Stimulated activated naive B cell treated with anti-CD40 and anti-IgM and Interleukin-4, amounts not matched to agents 10 μg/mL and 1 μg/mL and 100 μg/mL, for 72 hours (primary cell): Measurements from ENCODE around the gene IMPG2.

ENCODE experiments used
- ATAC-seq, 2 donors: fragments of 150-1000 bp; cut with Tn5 transposase; replicated peaks; 2 replicates each; pipeline ENCODE4 v1.10.0; 2021; ENCODE audit warnings: moderate library complexity in 1 of 2
- DNase-seq: peaks from one replicate; pipeline ENCODE4 v3.0.0; 2021
- H3K27ac Mint-ChIP-seq: one replicate; pipeline ENCODE4 v1.8.0; 2022; ENCODE audit warnings: mild to moderate bottlenecking, mixed read lengths
- H3K27me3 Mint-ChIP-seq, 2 donors: one replicate each; pipeline ENCODE4 v1.8.0; 2022; ENCODE audit warnings: mixed read lengths in 2 of 2
- H3K36me3 Mint-ChIP-seq, 2 donors: one replicate each; pipeline ENCODE4 v1.8.0; 2022; ENCODE audit warnings: mixed read lengths in 2 of 2, mild to moderate bottlenecking in 1 of 2
- H3K4me1 Mint-ChIP-seq, 2 donors: one replicate each; pipeline ENCODE4 v1.8.0; 2022; ENCODE audit warnings: mixed read lengths in 2 of 2, mild to moderate bottlenecking in 1 of 2
- H3K4me3 Mint-ChIP-seq, 2 donors: one replicate each; pipeline ENCODE4 v1.8.0; 2022; ENCODE audit warnings: mild to moderate bottlenecking in 2 of 2, mixed read lengths in 2 of 2, moderate library complexity in 1 of 2
- H3K9me3 Mint-ChIP-seq, 2 donors: one replicate each; pipeline ENCODE4 v1.8.0; 2022; ENCODE audit warnings: mixed read lengths in 2 of 2, mild to moderate bottlenecking in 1 of 2

The IMPG2 gene

DNA sequence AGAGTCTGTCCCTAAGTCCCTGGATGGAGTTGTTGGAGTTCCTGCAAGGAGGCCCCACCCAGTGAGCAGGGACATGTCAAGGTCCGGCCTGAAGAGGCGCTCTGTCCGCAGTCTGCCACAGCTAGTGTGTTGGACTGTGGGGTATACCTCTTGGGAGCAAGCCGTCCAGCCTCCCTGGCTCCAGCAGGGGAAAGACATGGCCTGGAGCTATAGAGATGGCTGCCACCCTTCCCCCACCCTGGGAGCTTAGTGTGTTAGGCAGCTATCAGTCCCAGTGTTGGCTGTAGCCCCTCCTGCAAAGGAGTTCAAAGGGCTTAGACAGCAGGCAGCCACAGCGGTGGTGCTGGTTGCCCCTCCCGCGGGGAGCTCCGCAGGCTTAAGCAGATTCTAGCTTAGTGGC, 20.3 kb downstream of the IMPG2 start:
- H3K4me3 Mint-ChIP-seq = no peak overlapping the region
- DNase-seq (no peak), ATAC-seq (no peak)
- peaks cover 7 to 32% of the 10 kb centered on the region in 2 donors for H3K36me3 Mint-ChIP-seq
- no peaks in the 10 kb centered on the region for H3K4me1 Mint-ChIP-seq
- H3K27me3 Mint-ChIP-seq = no peaks in the 10 kb centered on the region
- H3K27ac Mint-ChIP-seq = no peak overlapping the region
- H3K9me3 Mint-ChIP-seq = peaks cover 31 to 35% of the 10 kb centered on the region in 2 donors

DNA sequence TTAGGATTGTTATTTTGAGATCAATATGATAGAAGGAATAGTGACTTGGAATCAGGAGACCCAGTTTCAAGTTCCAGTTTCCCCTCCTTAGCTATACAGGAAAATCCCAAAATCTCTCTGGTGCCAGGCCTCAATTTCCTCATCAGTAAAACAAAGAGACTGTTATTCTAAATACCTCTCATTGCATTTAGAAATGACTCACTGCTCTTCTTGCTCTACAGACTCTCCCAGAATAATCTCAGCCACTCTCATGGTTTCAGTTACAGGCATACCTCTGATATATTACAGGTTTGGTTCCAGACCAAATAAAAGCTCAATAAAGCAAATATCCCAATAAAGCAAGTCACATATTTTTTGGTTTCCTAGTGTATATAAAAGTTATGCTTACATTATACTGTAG, 28.3 kb downstream of the IMPG2 start:
- ATAC-seq (no peak), DNase-seq (no peak)
- H3K9me3 Mint-ChIP-seq = peaks cover 14 to 19% of the 10 kb centered on the region in 2 donors
- H3K27ac Mint-ChIP-seq = no peak overlapping the region
- H3K4me3 Mint-ChIP-seq = no peak overlapping the region
- H3K36me3 Mint-ChIP-seq = no peaks in the 10 kb centered on the region
- H3K27me3 Mint-ChIP-seq = no peaks in the 10 kb centered on the region
- no peaks in the 10 kb centered on the region for H3K4me1 Mint-ChIP-seq

DNA sequence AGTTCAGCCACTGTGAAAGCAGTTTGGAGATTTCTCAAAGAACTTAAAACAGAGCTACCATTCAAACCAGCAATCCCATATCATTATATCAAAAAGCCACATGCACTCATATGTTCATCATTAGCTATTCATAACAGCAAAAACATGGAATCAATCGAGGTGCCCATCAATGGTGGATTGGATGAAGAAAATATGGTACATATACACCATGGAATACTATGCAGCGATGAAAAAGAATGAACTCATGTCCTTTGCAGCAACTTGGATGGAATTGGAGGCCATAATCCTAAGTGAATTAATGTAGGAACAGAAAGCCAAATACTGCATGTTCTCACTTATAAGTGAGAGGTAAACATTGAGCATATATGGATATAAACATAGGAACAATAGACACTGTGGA, 32.1 kb downstream of the IMPG2 start:
- DNase-seq = no peak
- no peak for ATAC-seq
- Mint-ChIP-seq H3K4me3 (no peak overlapping the region), H3K36me3 (no peaks in the 10 kb centered on the region), H3K9me3 (peaks cover 2 to 3% of the 10 kb centered on the region in 2 donors), H3K27me3 (no peaks in the 10 kb centered on the region), H3K4me1 (no peaks in the 10 kb centered on the region), H3K27ac (no peak overlapping the region)

DNA sequence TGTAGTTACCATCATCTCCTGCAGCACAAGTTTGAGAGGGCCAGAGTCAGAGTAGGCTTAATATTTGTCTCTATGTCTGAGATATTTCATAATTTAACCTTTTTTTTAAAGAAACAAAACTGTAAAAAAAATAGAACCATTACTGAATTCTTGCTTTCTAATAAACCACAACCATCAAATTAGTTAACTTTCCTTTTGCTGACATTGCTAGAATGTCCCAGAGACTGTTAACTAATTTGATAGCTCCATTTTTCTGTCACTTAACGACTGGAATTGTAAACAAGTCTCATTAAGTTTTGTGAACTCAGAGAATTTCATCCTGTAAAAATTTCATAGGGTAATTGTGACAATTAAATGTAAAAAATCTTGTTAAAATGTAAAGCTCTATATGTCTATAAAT, 35.6 kb downstream of the IMPG2 start:
- no peaks in the 10 kb centered on the region for H3K4me1 Mint-ChIP-seq
- ATAC-seq (no peak), DNase-seq (no peak)
- no peaks in the 10 kb centered on the region for H3K27me3 Mint-ChIP-seq
- H3K27ac Mint-ChIP-seq = no peak overlapping the region
- H3K4me3 Mint-ChIP-seq = no peak overlapping the region
- H3K9me3 Mint-ChIP-seq = peaks cover 2 to 3% of the 10 kb centered on the region in 2 donors
- H3K36me3 Mint-ChIP-seq = no peaks in the 10 kb centered on the region

DNA sequence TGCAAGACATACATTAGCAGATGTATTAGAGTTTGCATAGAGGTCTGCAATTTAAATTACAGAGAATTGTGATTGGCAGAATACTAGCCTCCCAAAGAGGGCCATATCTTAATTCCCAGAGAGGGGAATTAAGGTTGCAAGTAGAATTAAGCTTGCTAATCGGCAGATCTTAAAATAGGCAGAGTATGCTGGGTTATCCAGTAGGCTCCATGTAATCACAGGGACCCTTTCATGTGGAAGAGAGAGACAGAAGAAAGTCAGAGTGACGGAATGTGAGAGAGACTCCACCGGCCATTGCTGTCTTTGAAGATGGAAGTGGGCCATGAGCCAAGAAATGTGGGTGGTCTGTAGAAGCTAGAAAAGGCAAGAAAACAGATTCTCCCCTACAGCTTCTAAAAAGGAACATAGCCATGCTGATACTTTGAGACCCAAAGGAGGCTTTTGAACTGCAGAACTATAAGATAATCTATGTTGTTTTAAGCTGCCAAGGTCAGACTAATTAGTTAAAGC, 38.8 kb downstream of the IMPG2 start:
- ATAC-seq = no peak
- Mint-ChIP-seq H3K9me3 (no peaks in the 10 kb centered on the region), H3K36me3 (no peaks in the 10 kb centered on the region)

DNA sequence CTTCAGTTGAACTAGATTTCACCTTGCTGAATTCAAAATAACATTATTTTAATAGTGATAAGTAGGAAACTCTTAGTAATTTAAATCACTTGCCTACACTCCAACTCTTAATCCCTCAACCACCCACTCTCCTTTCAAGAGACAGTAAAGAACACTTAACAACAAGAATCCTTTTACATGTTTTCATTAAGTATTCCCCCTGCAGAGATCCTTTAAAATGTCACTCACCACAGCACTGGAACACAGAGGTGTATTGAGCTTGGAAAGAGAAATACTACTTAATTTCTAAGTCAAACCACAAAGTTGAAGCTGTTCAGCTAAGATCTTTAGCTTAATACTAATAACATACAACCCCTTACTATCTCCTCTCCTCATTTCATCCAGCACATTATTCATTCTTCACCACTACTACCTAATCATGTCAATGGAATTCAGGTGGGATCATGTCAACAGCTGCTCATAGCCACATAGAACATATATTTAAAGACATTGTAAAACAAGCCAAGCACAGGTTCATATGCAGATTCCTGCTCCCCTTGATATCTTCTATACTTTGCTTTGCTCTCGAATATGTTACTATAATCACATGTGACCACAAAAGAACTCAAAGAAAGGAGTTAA, 40.5 kb downstream of the IMPG2 start:
- no peaks in the 10 kb centered on the region for H3K9me3 Mint-ChIP-seq
- no peaks in the 10 kb centered on the region for H3K4me1 Mint-ChIP-seq
- H3K27ac Mint-ChIP-seq = no peak overlapping the region
- DNase-seq (no peak), ATAC-seq (no peak)
- no peaks in the 10 kb centered on the region for H3K27me3 Mint-ChIP-seq
- no peaks in the 10 kb centered on the region for H3K36me3 Mint-ChIP-seq
- H3K4me3 Mint-ChIP-seq = no peak overlapping the region

More for the DNA sequence above, 38.8 kb downstream of the IMPG2 start:
- H3K27ac Mint-ChIP-seq = no peak overlapping the region
- H3K4me3 Mint-ChIP-seq = no peak overlapping the region
- H3K27me3 Mint-ChIP-seq = no peaks in the 10 kb centered on the region
- no peaks in the 10 kb centered on the region for H3K4me1 Mint-ChIP-seq
- no peak for DNase-seq

DNA sequence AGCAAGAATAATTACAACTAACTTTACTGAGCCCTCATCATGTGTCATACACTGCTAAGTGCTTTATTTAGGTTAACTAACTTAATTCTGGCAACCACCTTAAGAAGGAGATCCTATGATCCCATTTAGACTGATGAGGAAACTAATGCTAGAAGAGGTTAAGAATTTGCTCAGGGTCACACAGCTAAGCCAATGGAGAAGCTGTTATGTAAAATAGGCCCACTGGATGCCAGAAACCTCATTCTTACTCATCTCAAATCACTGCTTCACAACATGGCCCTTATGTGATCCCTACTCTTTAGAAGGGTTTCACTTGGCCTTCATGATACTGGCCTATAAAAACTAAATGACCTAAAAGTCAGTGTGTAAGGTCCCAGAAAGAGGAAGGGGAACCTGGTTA, 41.2 kb downstream of the IMPG2 start:
- H3K27me3 Mint-ChIP-seq = no peaks in the 10 kb centered on the region
- no peaks in the 10 kb centered on the region for H3K36me3 Mint-ChIP-seq
- H3K9me3 Mint-ChIP-seq = no peaks in the 10 kb centered on the region
- DNase-seq = no peak
- H3K27ac Mint-ChIP-seq = no peak overlapping the region
- peak; percentile 14 to 42 for ATAC-seq
- H3K4me3 Mint-ChIP-seq = no peak overlapping the region
- H3K4me1 Mint-ChIP-seq = no peaks in the 10 kb centered on the region

DNA sequence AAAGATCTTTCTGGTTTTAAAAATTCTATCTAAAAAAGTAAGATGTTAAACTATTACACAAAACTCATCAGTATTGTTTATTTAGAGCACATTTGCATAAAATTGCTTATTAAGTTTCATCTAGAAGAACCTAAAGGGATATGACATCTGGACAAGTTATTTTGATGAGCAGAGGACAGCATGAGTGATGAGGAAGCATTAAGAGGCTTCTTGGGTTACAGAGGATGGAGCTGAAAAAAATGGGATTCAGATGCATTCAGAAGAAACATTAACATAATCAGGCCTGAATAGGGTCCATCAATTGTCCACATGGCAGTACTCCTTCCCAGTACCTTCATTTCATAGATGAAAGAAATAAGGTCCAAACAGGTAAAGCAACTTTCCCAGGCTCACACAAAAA, 41.6 kb downstream of the IMPG2 start:
- Mint-ChIP-seq H3K9me3 (no peaks in the 10 kb centered on the region), H3K4me3 (no peak overlapping the region), H3K36me3 (no peaks in the 10 kb centered on the region), H3K27me3 (no peaks in the 10 kb centered on the region), H3K27ac (no peak overlapping the region), H3K4me1 (no peaks in the 10 kb centered on the region)
- ATAC-seq = no peak
- no peak for DNase-seq

DNA sequence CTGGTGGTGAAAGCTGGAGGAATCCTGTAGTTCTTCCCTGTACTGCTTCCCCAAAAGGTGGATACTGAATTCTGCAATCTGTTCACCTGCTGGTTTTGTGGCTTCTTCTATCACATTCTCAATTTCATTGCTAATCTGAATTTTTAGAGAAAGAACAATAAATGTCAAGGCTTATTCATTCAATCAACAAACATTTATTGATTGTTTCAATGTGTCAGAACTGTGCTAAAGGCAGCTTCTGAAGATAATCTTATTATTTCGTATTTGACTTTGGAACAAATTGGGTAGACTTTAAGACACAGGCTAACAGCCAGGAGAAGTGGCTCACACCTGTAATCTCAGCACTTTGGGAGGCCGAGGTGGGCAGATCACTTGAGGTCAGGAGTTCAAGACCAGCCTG, 46.8 kb downstream of the IMPG2 start:
- ATAC-seq (no peak), DNase-seq (no peak)
- Mint-ChIP-seq H3K4me3 (no peak overlapping the region), H3K27me3 (no peaks in the 10 kb centered on the region), H3K4me1 (no peaks in the 10 kb centered on the region), H3K36me3 (peaks cover 0 to 12% of the 10 kb centered on the region in 2 donors), H3K27ac (no peak overlapping the region), H3K9me3 (no peaks in the 10 kb centered on the region)

DNA sequence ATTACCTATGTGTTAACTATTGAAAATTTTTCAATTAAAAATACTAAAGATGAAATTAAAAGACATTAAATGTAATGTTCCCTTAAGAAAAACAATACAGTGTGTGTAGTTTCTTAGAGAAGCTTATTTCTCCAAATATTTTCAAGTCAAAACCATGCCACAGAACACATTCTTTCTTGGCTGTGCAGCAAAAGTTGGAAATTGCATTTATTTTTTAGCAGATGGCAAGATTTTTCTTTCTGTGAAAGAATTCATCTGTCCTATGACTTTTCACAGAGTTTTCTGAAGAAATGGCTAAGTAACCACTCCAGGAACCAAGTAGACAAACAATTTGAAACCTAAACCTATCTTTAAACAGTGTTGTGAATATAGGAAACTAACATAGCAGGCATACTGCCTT, 47.2 kb downstream of the IMPG2 start:
- H3K27me3 Mint-ChIP-seq = no peaks in the 10 kb centered on the region
- no peak for ATAC-seq
- H3K9me3 Mint-ChIP-seq = no peaks in the 10 kb centered on the region
- no peaks in the 10 kb centered on the region for H3K4me1 Mint-ChIP-seq
- H3K4me3 Mint-ChIP-seq = no peak overlapping the region
- DNase-seq = no peak
- H3K36me3 Mint-ChIP-seq = peaks cover 0 to 12% of the 10 kb centered on the region in 2 donors
- H3K27ac Mint-ChIP-seq = no peak overlapping the region

DNA sequence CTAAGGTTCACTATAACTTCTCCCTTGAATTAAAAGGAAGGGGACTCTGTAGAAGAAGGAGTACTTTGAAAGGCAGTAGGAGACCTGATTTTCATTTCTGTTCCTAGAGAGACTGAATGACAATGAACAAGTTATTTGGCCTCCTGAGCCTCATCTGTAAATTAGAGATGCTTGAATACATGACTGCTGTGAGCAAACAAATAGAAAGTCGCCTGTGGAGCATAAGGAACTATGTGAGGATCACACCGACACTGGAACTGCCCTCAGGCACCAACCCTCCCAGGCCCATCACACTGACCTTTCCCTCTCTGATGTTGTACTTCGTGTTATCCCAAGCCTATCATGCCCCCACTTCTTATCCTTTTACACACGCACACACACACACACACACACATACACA, 48.6 kb downstream of the IMPG2 start:
- ATAC-seq (no peak), DNase-seq (no peak)
- Mint-ChIP-seq H3K4me3 (no peak overlapping the region), H3K27ac (no peak overlapping the region), H3K9me3 (no peaks in the 10 kb centered on the region), H3K4me1 (no peaks in the 10 kb centered on the region), H3K27me3 (no peaks in the 10 kb centered on the region), H3K36me3 (peaks cover 0 to 12% of the 10 kb centered on the region in 2 donors)

DNA sequence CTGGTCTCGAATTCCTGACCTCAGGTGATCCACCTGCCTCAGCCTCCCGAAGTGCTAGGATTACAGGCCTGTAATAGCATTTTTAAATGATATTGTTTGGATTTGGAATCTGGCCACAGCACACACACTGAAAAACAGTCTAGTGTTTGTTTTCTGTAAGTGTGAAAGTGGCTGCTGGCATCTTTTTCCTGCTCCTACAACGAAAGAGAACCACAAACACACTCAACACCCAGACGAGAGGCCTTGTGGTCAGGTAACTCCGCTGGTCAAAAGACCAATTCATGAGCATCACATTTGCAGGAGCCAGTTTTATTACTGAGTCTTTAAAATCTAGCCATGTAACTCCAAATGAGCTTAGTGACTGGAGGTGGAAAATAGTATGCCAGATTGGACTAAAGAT, 50.2 kb downstream of the IMPG2 start:
- DNase-seq = no peak
- ATAC-seq = no peak
- H3K4me1 Mint-ChIP-seq = no peaks in the 10 kb centered on the region
- no peaks in the 10 kb centered on the region for H3K9me3 Mint-ChIP-seq
- peaks cover 0 to 12% of the 10 kb centered on the region in 2 donors for H3K36me3 Mint-ChIP-seq
- H3K27me3 Mint-ChIP-seq = no peaks in the 10 kb centered on the region
- no peak overlapping the region for H3K4me3 Mint-ChIP-seq
- no peak overlapping the region for H3K27ac Mint-ChIP-seq

DNA sequence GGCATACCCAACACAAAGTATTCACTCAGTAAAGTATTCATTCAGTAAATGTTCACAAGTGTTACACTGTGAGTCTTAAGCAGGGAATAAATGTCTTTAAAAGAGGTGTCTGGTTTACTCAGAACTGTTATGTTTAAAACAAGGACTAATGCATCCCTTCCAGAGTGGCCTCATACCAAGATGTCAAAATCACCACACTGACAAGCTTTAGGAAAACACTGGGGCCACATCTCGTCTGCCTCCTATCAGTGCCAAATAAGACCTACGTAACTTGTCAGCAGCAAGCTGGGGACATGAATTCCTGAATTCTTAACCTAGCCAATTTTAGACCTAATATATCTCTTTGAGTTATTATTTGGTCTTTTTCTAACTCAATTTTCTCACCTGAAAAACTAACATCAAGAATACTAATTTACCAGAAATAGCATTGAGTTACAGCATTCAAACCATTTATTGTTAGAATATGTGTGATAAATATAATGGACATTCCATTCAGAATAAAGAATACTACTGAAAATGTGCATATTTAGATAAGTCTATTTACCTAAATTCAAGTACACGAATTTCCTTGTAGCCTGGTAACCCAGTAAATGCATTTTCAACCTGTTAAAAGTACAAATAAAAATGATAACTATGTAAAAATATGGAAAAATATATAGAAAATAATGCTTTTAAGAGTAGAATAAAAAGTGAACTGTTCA, 51.3 kb downstream of the IMPG2 start:
- H3K27me3 Mint-ChIP-seq = no peaks in the 10 kb centered on the region
- no peak for ATAC-seq
- no peaks in the 10 kb centered on the region for H3K4me1 Mint-ChIP-seq
- DNase-seq = no peak
- H3K27ac Mint-ChIP-seq = no peak overlapping the region
- H3K9me3 Mint-ChIP-seq = peaks cover 0 to under 1% of the 10 kb centered on the region in 2 donors
- peaks cover 0 to 15% of the 10 kb centered on the region in 2 donors for H3K36me3 Mint-ChIP-seq
- no peak overlapping the region for H3K4me3 Mint-ChIP-seq

DNA sequence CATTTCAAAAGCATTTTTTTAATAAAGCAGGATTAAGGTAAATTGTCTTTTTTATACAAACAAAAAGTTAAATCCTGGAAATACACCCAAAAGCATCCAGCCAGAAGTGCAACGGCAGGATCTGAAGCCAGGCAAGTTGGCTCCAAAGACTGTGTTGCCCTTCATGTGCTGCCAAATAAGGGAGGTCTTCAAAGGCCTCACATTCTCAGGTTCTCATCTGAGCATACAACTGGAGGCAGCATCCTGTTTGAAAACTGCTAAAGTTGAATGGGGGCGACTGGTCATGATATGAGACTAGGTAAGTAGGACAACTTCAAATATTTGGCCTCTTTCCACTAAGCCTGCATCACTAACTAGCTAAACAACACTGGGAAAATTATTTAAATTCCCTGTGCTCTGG, 52.2 kb downstream of the IMPG2 start:
- Mint-ChIP-seq H3K4me3 (no peak overlapping the region), H3K9me3 (peaks cover 1 to 10% of the 10 kb centered on the region in 2 donors), H3K4me1 (no peaks in the 10 kb centered on the region), H3K36me3 (peaks cover 0 to 21% of the 10 kb centered on the region in 2 donors), H3K27me3 (no peaks in the 10 kb centered on the region), H3K27ac (no peak overlapping the region)
- DNase-seq (no peak), ATAC-seq (no peak)

DNA sequence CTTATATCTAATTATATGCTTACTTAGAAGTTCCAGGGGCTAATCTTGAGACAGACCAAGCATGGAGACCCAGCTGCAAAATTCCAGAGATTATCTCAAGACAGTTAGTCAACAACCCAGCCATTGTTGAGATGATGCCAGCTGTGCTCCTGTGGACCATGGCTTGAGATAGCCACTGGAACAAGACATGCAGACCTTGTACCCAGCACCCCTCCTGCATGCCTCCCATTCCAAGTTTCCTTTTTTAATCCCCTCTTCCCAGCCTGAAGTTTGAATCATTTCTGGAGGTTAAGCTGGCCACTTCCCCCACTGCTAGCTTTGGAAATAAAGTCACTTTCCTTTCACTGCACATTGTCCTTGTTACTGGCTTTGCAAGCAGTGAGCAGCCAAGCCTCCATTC, 53.8 kb downstream of the IMPG2 start:
- peaks cover 0 to 9% of the 10 kb centered on the region in 2 donors for H3K36me3 Mint-ChIP-seq
- H3K4me3 Mint-ChIP-seq = no peak overlapping the region
- H3K4me1 Mint-ChIP-seq = no peaks in the 10 kb centered on the region
- no peak for ATAC-seq
- peaks cover 1 to 10% of the 10 kb centered on the region in 2 donors for H3K9me3 Mint-ChIP-seq
- no peak overlapping the region for H3K27ac Mint-ChIP-seq
- DNase-seq = no peak
- no peaks in the 10 kb centered on the region for H3K27me3 Mint-ChIP-seq
